Thyroid gland (tissue), 4 donors: ENCODE data around the gene CAMK1D.
"Not testable (repeated sequence)": the region's sequence is repeated elsewhere in the genome, so short reads cannot be mapped to it uniquely, and the experiment has no call there.

ENCODE experiments used
- POLR2A ChIP-seq, 2 donors: fragments of 450-650 bp; IDR thresholded peaks; one replicate each; pipeline ENCODE4 v1.6.1; 2017; ENCODE audit warnings: antibody characterized with exemption in 2 of 2, mild to moderate bottlenecking in 2 of 2, moderate library complexity in 1 of 2
- TF ChIP-seq, protein P1 (sequence below), 6 experiments: fragments of 200-600 bp in 3 of 6; fragments of 450-650 bp in 3 of 6; sonication (generic) in 3 of 6; IDR thresholded peaks; one replicate each; pipeline ENCODE4 v1.5.1; 2016 to 2019; ENCODE audit warnings: antibody characterized with exemption in 6 of 6, mild to moderate bottlenecking in 2 of 6, inconsistent platforms in 1 of 6, moderate library complexity in 1 of 6

DNA sequence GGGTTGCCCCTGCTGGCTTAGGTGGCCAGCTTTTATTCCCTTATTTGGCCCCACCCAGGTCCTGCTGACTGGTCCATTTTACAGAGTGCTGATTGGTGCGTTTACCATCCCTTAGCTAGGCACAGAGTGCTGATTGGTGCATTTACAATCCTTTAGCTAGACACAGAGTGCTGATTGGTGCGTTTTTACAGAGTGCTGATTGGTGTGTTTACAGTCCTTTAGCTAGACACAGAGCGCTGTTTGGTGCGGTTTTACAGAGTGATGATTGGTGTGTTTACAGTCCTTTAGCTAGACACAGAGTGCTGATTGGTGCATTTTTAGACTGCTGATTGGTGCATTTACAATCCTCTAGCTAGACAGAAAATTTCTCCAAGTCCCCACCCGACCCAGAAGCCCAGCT is 39.6 kb upstream of the CAMK1D start:
- TF ChIP-seq, protein P1, sequence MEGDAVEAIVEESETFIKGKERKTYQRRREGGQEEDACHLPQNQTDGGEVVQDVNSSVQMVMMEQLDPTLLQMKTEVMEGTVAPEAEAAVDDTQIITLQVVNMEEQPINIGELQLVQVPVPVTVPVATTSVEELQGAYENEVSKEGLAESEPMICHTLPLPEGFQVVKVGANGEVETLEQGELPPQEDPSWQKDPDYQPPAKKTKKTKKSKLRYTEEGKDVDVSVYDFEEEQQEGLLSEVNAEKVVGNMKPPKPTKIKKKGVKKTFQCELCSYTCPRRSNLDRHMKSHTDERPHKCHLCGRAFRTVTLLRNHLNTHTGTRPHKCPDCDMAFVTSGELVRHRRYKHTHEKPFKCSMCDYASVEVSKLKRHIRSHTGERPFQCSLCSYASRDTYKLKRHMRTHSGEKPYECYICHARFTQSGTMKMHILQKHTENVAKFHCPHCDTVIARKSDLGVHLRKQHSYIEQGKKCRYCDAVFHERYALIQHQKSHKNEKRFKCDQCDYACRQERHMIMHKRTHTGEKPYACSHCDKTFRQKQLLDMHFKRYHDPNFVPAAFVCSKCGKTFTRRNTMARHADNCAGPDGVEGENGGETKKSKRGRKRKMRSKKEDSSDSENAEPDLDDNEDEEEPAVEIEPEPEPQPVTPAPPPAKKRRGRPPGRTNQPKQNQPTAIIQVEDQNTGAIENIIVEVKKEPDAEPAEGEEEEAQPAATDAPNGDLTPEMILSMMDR (IDR thresholded peaks at IDR 0.05): not testable (repeated sequence)
- TF ChIP-seq POLR2A (IDR thresholded peaks at IDR 0.05): not testable (repeated sequence)
